Activated CD8-positive, alpha-beta memory T cell treated with anti-CD3 and anti-CD28 coated beads, Interleukin-2, amount 50 U/mL, for 24 hours (primary cell): Measurements from ENCODE around the gene ZFHX2.
"Not testable (repeated sequence)": the region's sequence is repeated elsewhere in the genome, so short reads cannot be mapped to it uniquely, and the experiment has no call there.

Experiments
- DNase-seq: peaks from one replicate; pipeline ENCODE4 v3.0.0-alpha.2; 2020; ENCODE audit errors: extremely low read depth

Gene ZFHX2

DNA sequence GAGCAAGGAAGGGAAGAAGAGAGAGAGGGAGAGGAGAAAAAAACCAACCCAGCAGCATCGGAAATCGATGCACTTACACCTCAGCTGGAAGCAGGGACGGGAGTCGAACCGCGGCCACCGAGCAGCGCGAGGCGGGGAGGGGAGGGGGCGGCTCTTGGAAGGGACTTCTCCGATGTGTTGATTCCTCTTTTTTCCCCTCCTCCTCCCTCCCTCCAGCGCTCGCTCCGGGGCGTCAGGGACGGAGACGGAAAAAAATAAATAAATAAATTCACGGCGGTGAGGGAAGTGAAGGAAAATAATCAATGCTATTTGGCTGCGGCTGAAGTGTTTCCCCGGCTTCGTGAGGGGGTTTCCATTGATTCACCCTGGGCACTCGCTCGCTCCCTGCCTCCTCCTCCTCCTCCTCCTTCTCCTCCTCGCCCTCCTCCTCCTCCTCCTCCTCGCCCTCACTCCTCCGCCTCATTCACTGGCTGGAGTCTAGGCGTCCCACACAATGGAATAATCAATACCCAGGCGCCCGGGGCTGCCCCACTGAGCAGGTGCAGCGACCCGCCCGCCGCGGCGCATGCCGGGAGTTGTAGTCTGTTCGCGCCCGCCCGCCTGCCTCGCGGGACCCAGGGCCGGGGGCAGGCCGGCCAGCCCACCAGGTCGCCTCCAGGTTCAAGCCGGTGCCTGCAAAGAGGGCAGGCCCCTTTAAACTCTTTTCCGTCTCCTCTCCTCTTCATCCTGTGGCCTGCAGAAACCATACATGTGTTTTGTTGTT, at the start of gene ZFHX2:
ZFHX2 (minus strand) TSS at position 500 of the 763 bp plus-strand sequence. CDS start 16,440 bp downstream, outside the sequence.
- peak; percentile 49 for DNase-seq

DNA sequence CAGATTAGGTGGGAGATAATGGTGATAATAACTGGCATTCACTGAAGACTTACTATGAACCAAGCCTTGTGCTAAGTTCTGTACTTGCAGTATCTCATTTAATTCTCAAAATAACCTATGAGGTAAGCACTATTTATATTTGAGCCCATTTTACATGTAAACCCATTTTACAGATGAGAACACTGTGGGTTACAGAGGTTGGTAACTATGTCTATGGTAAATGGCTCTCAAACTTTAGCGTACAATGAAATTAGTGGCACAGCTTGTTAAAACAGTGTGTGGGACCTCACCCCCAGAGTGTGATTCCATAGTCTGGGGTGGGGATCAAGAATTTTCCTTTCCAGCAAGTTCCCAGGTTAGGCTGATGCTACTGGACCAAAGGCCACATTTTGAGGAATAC, 49.2 kb upstream of the ZFHX2 start:
- DNase-seq = no peak

DNA sequence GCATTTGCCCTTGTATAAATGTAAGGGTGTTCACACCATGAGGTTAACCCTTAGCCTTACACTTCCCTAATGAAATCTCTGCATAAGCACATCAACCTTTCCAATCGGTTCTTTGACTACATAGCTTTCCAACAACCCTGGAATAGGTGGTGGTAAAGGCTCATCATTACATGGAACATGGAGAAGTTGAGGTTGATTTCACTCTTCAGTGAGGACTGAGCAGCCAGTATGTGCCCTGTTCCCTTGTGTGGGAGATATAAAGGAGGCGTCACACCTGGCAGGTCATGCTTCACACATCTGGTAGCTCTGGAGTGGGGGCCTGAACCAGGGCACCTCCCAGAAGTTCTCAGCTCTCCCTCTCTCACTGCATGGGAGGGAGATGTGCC, 48.8 kb upstream of the ZFHX2 start:
- DNase-seq = no peak

DNA sequence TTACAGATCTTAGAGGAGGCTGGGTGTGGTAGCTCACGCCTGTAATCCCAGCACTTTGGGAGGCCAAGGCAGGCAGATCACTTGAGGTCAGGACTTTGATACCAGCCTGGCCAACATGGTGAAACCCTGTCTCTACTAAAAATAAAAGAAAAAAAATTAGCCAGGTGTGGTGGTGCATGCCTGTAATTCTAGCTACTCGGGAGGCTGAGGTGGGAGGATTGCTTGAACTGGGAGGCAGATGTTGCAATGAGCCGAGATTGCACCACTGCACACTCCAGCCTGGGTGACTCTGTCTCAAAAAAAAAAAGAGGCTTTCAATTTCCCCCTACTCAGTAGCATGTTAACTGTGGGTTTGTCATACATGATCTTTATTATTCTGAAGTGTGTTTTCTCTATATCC, 42.6 kb upstream of the ZFHX2 start:
- not testable (repeated sequence) for DNase-seq

GRCh38 chr14:23590198-23590597, 38.6 kb upstream of the ZFHX2 start:
- DNase-seq = no peak

- no peak for DNase-seq
Observed at GRCh38 chr14:23589606-23590005, 38.0 kb upstream of the ZFHX2 start.

DNA sequence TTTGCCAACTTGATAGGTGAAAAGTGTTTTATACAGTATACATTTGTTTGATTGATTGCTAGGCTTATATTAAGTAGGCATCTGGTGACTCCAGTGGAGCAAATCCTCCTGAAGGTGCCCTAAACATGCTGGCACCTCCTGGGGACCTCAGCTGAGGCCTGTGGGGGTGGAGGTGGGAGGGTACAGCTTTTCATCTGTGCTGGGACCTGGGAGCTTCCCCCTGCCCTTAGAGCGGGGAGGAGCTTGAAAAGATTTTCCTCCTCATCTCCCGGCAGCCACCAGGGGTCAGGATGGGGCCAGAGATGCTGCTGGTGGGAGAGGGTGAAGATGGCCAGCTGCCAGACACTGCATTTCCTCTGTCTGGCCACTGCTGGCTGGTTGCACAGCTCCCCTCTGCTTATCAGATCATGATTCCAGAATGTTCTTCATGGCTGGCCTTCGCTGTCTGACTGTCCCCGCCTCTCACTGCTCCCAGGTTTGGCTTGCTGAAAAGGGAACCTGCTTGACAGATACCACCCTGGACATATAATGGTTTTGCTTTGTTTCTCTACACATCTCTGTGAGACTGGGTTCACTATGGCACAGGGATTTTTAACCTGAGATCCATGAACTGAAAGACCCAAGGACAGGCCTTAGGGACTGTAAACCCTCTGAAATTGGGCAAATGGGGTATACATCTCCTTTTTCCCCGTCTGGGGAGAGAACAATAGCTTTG, 37.5 kb upstream of the ZFHX2 start:
- DNase-seq = peak; percentile 55

- DNase-seq = not testable (repeated sequence)
Observed at GRCh38 chr14:23584527-23585203, 33.1 kb upstream of the ZFHX2 start.

GRCh38 chr14:23583761-23584526, 32.4 kb upstream of the ZFHX2 start:
- DNase-seq = not testable (repeated sequence)

DNA sequence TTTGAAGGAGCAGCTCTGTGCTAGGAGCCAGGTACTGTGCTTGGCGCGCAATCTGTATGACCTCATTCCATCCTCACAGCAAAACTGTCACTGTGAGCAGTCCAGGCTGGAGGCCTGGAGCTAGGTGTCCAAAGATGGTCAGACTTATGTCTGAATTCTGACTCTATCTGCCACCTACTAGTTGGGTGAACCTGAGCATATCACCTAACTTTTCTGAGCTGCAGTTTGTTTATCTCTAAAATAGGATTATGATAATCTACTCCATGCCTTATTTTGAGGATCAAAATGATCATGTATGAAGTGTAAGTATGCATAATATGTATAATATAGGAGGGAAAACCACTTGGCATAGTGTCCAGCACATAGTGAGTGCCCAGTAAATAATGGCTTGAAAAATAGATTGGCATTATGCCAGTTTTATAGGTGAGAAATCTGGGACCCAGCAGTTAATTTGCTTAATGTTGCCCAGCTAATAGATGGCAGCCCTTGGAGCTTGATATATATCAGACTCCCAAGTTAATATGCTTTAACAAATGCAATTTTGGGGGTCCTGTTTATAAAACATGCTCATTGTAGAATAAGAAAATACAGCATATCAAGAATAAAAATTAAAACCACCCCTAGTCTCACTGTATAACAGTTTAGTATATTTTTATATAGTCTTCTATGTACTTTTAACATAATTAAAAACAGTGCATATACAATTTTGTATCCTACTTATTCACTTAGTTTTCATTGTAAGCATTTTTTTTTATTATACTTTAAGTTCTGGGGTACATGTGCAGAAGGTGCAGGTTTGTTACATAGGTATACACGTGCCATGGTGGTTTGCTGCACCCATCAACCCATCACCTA, 31.6 kb upstream of the ZFHX2 start:
- DNase-seq = no peak

DNA sequence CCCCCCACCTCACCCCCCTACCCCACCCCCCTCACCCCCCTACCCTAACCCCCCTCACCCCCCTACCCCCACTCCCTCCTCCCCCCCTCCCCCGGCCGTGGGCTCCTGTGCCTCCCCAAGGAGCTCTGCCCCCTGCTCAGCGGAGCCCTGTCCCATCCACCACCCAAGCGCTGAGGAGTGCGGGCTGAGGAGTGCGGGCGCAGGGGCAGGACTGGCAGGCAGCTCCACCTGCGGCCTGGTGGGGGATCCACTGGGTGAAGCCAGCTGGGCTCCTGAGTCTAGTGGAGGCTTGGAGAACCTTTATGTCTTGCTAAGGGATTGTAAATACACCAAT, 29.4 kb upstream of the ZFHX2 start:
- no peak for DNase-seq

- no peak for DNase-seq
Observed at GRCh38 chr14:23580152-23580926, 28.8 kb upstream of the ZFHX2 start.

GRCh38 chr14:23579739-23580138, 28.2 kb upstream of the ZFHX2 start:
- no peak for DNase-seq

GRCh38 chr14:23579311-23579630, 27.7 kb upstream of the ZFHX2 start:
- no peak for DNase-seq

GRCh38 chr14:23578560-23579310, 27.2 kb upstream of the ZFHX2 start, which contains the start of gene JPH4:
JPH4 (minus strand) TSS chr14:23578790; CDS start chr14:23577453, 1,337 bp downstream.
- DNase-seq = no peak

- no peak for DNase-seq
Observed at GRCh38 chr14:23577710-23578392, 26.3 kb upstream of the ZFHX2 start.

GRCh38 chr14:23577004-23577681, 25.6 kb upstream of the ZFHX2 start:
- DNase-seq = no peak

GRCh38 chr14:23573384-23574015, 21.9 kb upstream of the ZFHX2 start:
- no peak for DNase-seq
